KOPT-K1 (cell line): ENCODE measurements around the gene PMS2.
"Not testable (repeated sequence)": the region's sequence is repeated elsewhere in the genome, so short reads cannot be mapped to it uniquely, and the experiment has no call there.

Experiments
- H3K27ac ChIP-seq: fragments of 200-600 bp; sonication (generic); 2 replicates; pipeline ENCODE4 v1.5.1; 2016; ENCODE audit warnings: antibody characterized with exemption, mild to moderate bottlenecking, low read depth, low read length; ENCODE audit not compliant: poor library complexity, severe bottlenecking
- H3K36me3 ChIP-seq: fragments of 200-600 bp; sonication (generic); 2 replicates; pipeline ENCODE4 v1.5.1; 2017; ENCODE audit warnings: antibody characterized with exemption, mild to moderate bottlenecking, low read length, moderate library complexity; ENCODE audit not compliant: insufficient read depth
- H3K9me3 ChIP-seq: fragments of 200-600 bp; sonication (generic); 2 replicates; pipeline ENCODE4 v1.5.1; 2017; ENCODE audit warnings: antibody characterized with exemption, low read length, mild to moderate bottlenecking; ENCODE audit not compliant: insufficient read depth, poor library complexity, severe bottlenecking

The PMS2 gene

GRCh38 chr7:5979680-5980314, 29.1 kb downstream of the PMS2 start:
- not testable (repeated sequence) for H3K36me3 ChIP-seq, H3K9me3 ChIP-seq, H3K27ac ChIP-seq

GRCh38 chr7:5973580-5973979, 35.3 kb downstream of the PMS2 start:
- not testable (repeated sequence) for H3K27ac ChIP-seq, H3K9me3 ChIP-seq, H3K36me3 ChIP-seq

GRCh38 chr7:5970347-5970911, 38.4 kb downstream of the PMS2 start, which contains the start of gene RSPH10B:
TSS of gene RSPH10B (minus strand) at chr7:5970689. CDS start at chr7:5967116, 3,573 bp downstream.
- not testable (repeated sequence) for H3K9me3 ChIP-seq, H3K36me3 ChIP-seq, H3K27ac ChIP-seq

- not testable (repeated sequence) for H3K36me3 ChIP-seq, H3K27ac ChIP-seq, H3K9me3 ChIP-seq
These were observed 45.0 kb downstream of the PMS2 start for GRCh38 chr7:5963810-5964209.

GRCh38 chr7:5963205-5963604, 45.6 kb downstream of the PMS2 start:
- not testable (repeated sequence) for H3K9me3 ChIP-seq, H3K27ac ChIP-seq, H3K36me3 ChIP-seq

GRCh38 chr7:5934945-5935450, 73.9 kb downstream of the PMS2 start:
- not testable (repeated sequence) for H3K36me3 ChIP-seq, H3K9me3 ChIP-seq, H3K27ac ChIP-seq

- not testable (repeated sequence) for H3K27ac ChIP-seq, H3K36me3 ChIP-seq, H3K9me3 ChIP-seq
These were observed 76.8 kb downstream of the PMS2 start for GRCh38 chr7:5931905-5932644.

- H3K27ac ChIP-seq, H3K36me3 ChIP-seq, H3K9me3 ChIP-seq: not testable (repeated sequence)
These were observed 77.6 kb downstream of the PMS2 start for GRCh38 chr7:5931250-5931649.

- H3K27ac ChIP-seq, H3K9me3 ChIP-seq: not testable (repeated sequence)
These were observed 78.6 kb downstream of the PMS2 start for GRCh38 chr7:5930290-5930689.

GRCh38 chr7:5926263-5926870, 82.5 kb downstream of the PMS2 start:
- not testable (repeated sequence) for H3K9me3 ChIP-seq, H3K36me3 ChIP-seq, H3K27ac ChIP-seq

More at GRCh38 chr7:5930290-5930689, 78.6 kb downstream of the PMS2 start:
- not testable (repeated sequence) for H3K36me3 ChIP-seq

- H3K9me3 ChIP-seq, H3K36me3 ChIP-seq, H3K27ac ChIP-seq: not testable (repeated sequence)
These were observed 84.2 kb downstream of the PMS2 start for GRCh38 chr7:5924630-5925029.

- H3K36me3 ChIP-seq, H3K9me3 ChIP-seq, H3K27ac ChIP-seq: not testable (repeated sequence)
These were observed 84.7 kb downstream of the PMS2 start for GRCh38 chr7:5924180-5924579.
